GM23338 (cell line): ENCODE measurements around the gene PLPP4. TPM values are rescaled to one million over a fixed set of nuclear protein-coding genes. Genes with fewer than 3 reads are reported as not detected.

Source experiments
- ATAC-seq: fragments of 200-7000 bp; cut with Tn5 transposase; 3 replicates; pipeline ENCODE4 v1.9.1; 2020
- DNase-seq: peaks from one replicate; pipeline ENCODE4 v3.0.0-alpha.2; 2015; ENCODE audit warnings: low spot score
- H2AFZ ChIP-seq: fragments of 200-600 bp; sonication (generic); 2 replicates; pipeline ENCODE4 v1.8.0; 2016; ENCODE audit warnings: antibody characterized with exemption, mild to moderate bottlenecking, moderate library complexity
- H3F3A ChIP-seq: fragments of 200-600 bp; sonication (generic); replicated peaks from 2 replicates; pipeline ENCODE4 v1.8.0; 2017; ENCODE audit warnings: antibody characterized with exemption, mixed run types, low read depth
- H3K27ac ChIP-seq: fragments of 200-600 bp; sonication (generic); 2 replicates; pipeline ENCODE4 v1.6.1; 2016; ENCODE audit warnings: low read depth
- H3K27me3 ChIP-seq: fragments of 200-600 bp; sonication (generic); 2 replicates; pipeline ENCODE4 v1.8.0; 2016; ENCODE audit warnings: mild to moderate bottlenecking, mixed run types, moderate library complexity; ENCODE audit not compliant: insufficient read depth
- H3K36me3 ChIP-seq: fragments of 200-600 bp; sonication (generic); 2 replicates; pipeline ENCODE4 v1.8.0; 2016; ENCODE audit warnings: mild to moderate bottlenecking; ENCODE audit not compliant: insufficient read depth
- H3K4me1 ChIP-seq: fragments of 200-600 bp; sonication (generic); 2 replicates; pipeline ENCODE4 v1.8.0; 2016; ENCODE audit warnings: mild to moderate bottlenecking, moderate library complexity; ENCODE audit not compliant: insufficient read depth
- H3K4me2 ChIP-seq: fragments of 200-600 bp; sonication (generic); 2 replicates; pipeline ENCODE4 v1.7.1; 2017; ENCODE audit warnings: mixed run types
- H3K4me3 ChIP-seq: fragments of 200-600 bp; sonication (generic); 2 replicates; pipeline ENCODE4 v1.6.1; 2016; ENCODE audit warnings: mixed run types
- H3K79me2 ChIP-seq: fragments of 200-600 bp; sonication (generic); replicated peaks from 2 replicates; pipeline ENCODE4 v1.8.0; 2017; ENCODE audit warnings: mild to moderate bottlenecking; ENCODE audit not compliant: insufficient read depth
- H3K9me2 ChIP-seq: fragments of 200-600 bp; sonication (generic); 2 replicates; pipeline ENCODE4 v1.8.0; 2017; ENCODE audit not compliant: insufficient read depth
- H4K20me1 ChIP-seq: fragments of 200-600 bp; sonication (generic); replicated peaks from 2 replicates; pipeline ENCODE4 v1.8.0; 2017; ENCODE audit warnings: mild to moderate bottlenecking; ENCODE audit not compliant: insufficient read depth
- H3K27ac Mint-ChIP-seq: 2 replicates; pipeline ENCODE4 v1.8.0; 2020; ENCODE audit warnings: inconsistent platforms, mild to moderate bottlenecking, moderate library complexity, mixed read lengths
- H3K27me3 Mint-ChIP-seq: 3 replicates; pipeline ENCODE4 v1.8.0; 2022; ENCODE audit warnings: low read depth, mild to moderate bottlenecking, moderate library complexity, mixed read lengths, inconsistent platforms; ENCODE audit not compliant: insufficient read depth, poor library complexity
- H3K36me3 Mint-ChIP-seq: 3 replicates; pipeline ENCODE4 v1.8.0; 2021; ENCODE audit warnings: low read depth, mild to moderate bottlenecking, inconsistent platforms, moderate library complexity, mixed read lengths
- H3K4me1 Mint-ChIP-seq: 3 replicates; pipeline ENCODE4 v1.8.0; 2020; ENCODE audit warnings: mild to moderate bottlenecking, inconsistent platforms, mixed read lengths
- H3K4me3 Mint-ChIP-seq: 3 replicates; pipeline ENCODE4 v1.8.0; 2021; ENCODE audit warnings: moderate library complexity, mild to moderate bottlenecking, inconsistent platforms, mixed read lengths
- H3K9me3 Mint-ChIP-seq: 3 replicates; pipeline ENCODE4 v1.8.0; 2020; ENCODE audit warnings: moderate library complexity, mild to moderate bottlenecking, inconsistent platforms, mixed read lengths
- CREB1 ChIP-seq: fragments of 250-450 bp; sonication (Bioruptor Pico); IDR thresholded peaks from 2 replicates; pipeline ENCODE4 v1.5.0; 2020; ENCODE audit warnings: low read depth, mild to moderate bottlenecking, moderate library complexity
- CTCF ChIP-seq, 2 experiments: fragments of 200-600 bp in 1 of 2; sonication (generic) in 1 of 2; conservative IDR thresholded peaks; 2 replicates each; pipeline versions ENCODE4 v1.5.1 to v1.6.1; 2016 to 2017; ENCODE audit warnings: antibody characterized with exemption in 2 of 2, low read depth in 2 of 2, mild to moderate bottlenecking in 2 of 2, moderate library complexity in 1 of 2
- ETS1 ChIP-seq: IDR thresholded peaks from 2 replicates; pipeline ENCODE4 v1.6.1; 2016; ENCODE audit warnings: antibody characterized with exemption
- EZH2phosphoT487 ChIP-seq: fragments of 200-600 bp; sonication (generic); IDR thresholded peaks from one replicate; pipeline ENCODE4 v1.8.1; 2018; ENCODE audit warnings: antibody characterized with exemption; ENCODE audit not compliant: unreplicated experiment
- JUNB ChIP-seq: IDR thresholded peaks from one replicate; pipeline ENCODE4 v1.6.1; 2016; ENCODE audit warnings: antibody characterized with exemption; ENCODE audit not compliant: unreplicated experiment
- NANOG ChIP-seq: IDR thresholded peaks from 2 replicates; pipeline ENCODE4 v1.6.1; 2016; ENCODE audit warnings: antibody characterized with exemption, borderline replicate concordance
- POLR2AphosphoS5 ChIP-seq: IDR thresholded peaks from 2 replicates; pipeline ENCODE4 v1.6.1; 2016; ENCODE audit warnings: antibody characterized with exemption, low read depth
- REST ChIP-seq: IDR thresholded peaks from one replicate; pipeline ENCODE4 v1.6.1; 2018; ENCODE audit warnings: antibody characterized with exemption; ENCODE audit not compliant: unreplicated experiment
- ZNF114 ChIP-seq: fragments of 250-450 bp; sonication (Bioruptor Pico); IDR thresholded peaks from 2 replicates; pipeline ENCODE4 v1.5.0; 2020; ENCODE audit warnings: mild to moderate bottlenecking, moderate library complexity
- polyA plus RNA-seq: library from polyadenylated mRNA; unstranded; fragments of >200 nt; fragmentation: Nextera tagmentation; extraction: Ambion mirVana; gene quantifications from 2 replicates; pipeline ENCODE4 v1.2.1, GENCODE V29; 2016
- total RNA-seq: library from RNA; depleted of rRNA; stranded (reverse); fragments of >200 nt; shearing (Covaris generic); gene quantifications from 2 replicates; pipeline ENCODE4 v1.2.3, GENCODE V29; 2014

Gene PLPP4
- total and polyA plus RNA-seq, 2 experiments from 2014 or later, result 0.24 to 0.31 TPM

- TF ChIP-seq REST (peak; percentile 93), POLR2AphosphoS5 (no peak)
Observed at GRCh38 chr10:120514035-120514620, 57.1 kb downstream of the PLPP4 start (continued).

GRCh38 chr10:120514959-120515358 lies 57.9 kb downstream of the PLPP4 start:
- H3K27me3 Mint-ChIP-seq, result peaks cover 4% of the 10 kb centered on the region
- no peaks in the 10 kb centered on the region for H3K79me2 ChIP-seq
- TF ChIP-seq CREB1 (CRISPR knock-in tag), result no peak
- TF ChIP-seq REST, result no peak
- no peak for TF ChIP-seq EZH2phosphoT487
- TF ChIP-seq ETS1, result no peak
- no peak for TF ChIP-seq JUNB
- no peak for TF ChIP-seq ZNF114 (CRISPR knock-in tag)
- no peak for TF ChIP-seq NANOG
- no peak for TF ChIP-seq POLR2AphosphoS5
- no peak for TF ChIP-seq CTCF (conservative IDR thresholded peaks at IDR 0.05; ENCODE audit: low read depth in 2 of 2)

More at GRCh38 chr10:120514959-120515358, 57.9 kb downstream of the PLPP4 start:
- Histone ChIP-seq H3F3A (no peaks in the 10 kb centered on the region), H2AFZ (no peak overlapping the region), H3K9me2 (no peaks in the 10 kb centered on the region), H3K4me2 (no peak overlapping the region), H4K20me1 (peaks cover 5% of the 10 kb centered on the region; the same call in 1 of the 2 replicates), H3K27ac (no peak overlapping the region), H3K36me3 (no peaks in the 10 kb centered on the region), H3K4me1 (no peaks in the 10 kb centered on the region), H3K4me3 (no peak overlapping the region), H3K27me3 (no peaks in the 10 kb centered on the region)
- H3K36me3 Mint-ChIP-seq, result no peaks in the 10 kb centered on the region
- ATAC-seq, result no peak
- H3K9me3 Mint-ChIP-seq, result no peaks in the 10 kb centered on the region
- H3K4me1 Mint-ChIP-seq, result no peaks in the 10 kb centered on the region
- H3K4me3 Mint-ChIP-seq, result no peak overlapping the region
- no peak for DNase-seq
- no peak overlapping the region for H3K27ac Mint-ChIP-seq
